ENCODE data around the gene PPEF2.

The PPEF2 gene

GRCh38 chr4:75823812-75824211 lies 78.4 kb downstream of the PPEF2 start:
- no peak overlapping the region for H3K4me3 ChIP-seq (ENCODE audit: low read depth, low read length)
- in situ Hi-C loops (cut with HindIII; ENCODE audit: low pct_ligation_motif_present, low sequenced_read_pairs): no loop called here
- no peak overlapping the region for H3K27ac ChIP-seq
- no peak for DNase-seq
- H3K36me3 ChIP-seq (replicated peaks): no peaks in the 10 kb centered on the region
- no peaks in the 10 kb centered on the region for H3K27me3 ChIP-seq (replicated peaks)
- no peak for TF ChIP-seq CTCF (IDR thresholded peaks at IDR 0.05; ENCODE audit: low read depth, low read length, missing control alignments)

- Histone ChIP-seq H3K27ac (no peak overlapping the region), H3K4me3 (ENCODE audit: low read depth, low read length) (no peak overlapping the region), H3K27me3 (replicated peaks) (no peaks in the 10 kb centered on the region), H3K36me3 (replicated peaks) (no peaks in the 10 kb centered on the region)
- DNase-seq: no peak
- in situ Hi-C loops (cut with HindIII; ENCODE audit: low pct_ligation_motif_present, low sequenced_read_pairs): no loop called here
- TF ChIP-seq CTCF (IDR thresholded peaks at IDR 0.05; ENCODE audit: low read depth, low read length, missing control alignments): no peak
Measured at GRCh38 chr4:75822416-75822815, 79.8 kb downstream of the PPEF2 start.

- TF ChIP-seq CTCF (IDR thresholded peaks at IDR 0.05; ENCODE audit: low read depth, low read length, missing control alignments): no peak
- H3K27ac ChIP-seq: no peak overlapping the region
- no peaks in the 10 kb centered on the region for H3K27me3 ChIP-seq (replicated peaks)
- no peak overlapping the region for H3K4me3 ChIP-seq (ENCODE audit: low read depth, low read length)
- in situ Hi-C loops (cut with HindIII; ENCODE audit: low pct_ligation_motif_present, low sequenced_read_pairs): no loop called here
- no peak for DNase-seq
- peaks cover under 1% of the 10 kb centered on the region for H3K36me3 ChIP-seq (replicated peaks)
Measured at GRCh38 chr4:75821966-75822365, 80.3 kb downstream of the PPEF2 start.

GRCh38 chr4:75821216-75821615 lies 81.0 kb downstream of the PPEF2 start:
- in situ Hi-C loops (cut with HindIII; ENCODE audit: low pct_ligation_motif_present, low sequenced_read_pairs): no loop called here
- peaks cover 8% of the 10 kb centered on the region for H3K36me3 ChIP-seq (replicated peaks)
- no peak for DNase-seq
- no peak overlapping the region for H3K27ac ChIP-seq
- H3K27me3 ChIP-seq (replicated peaks): no peaks in the 10 kb centered on the region
- H3K4me3 ChIP-seq (ENCODE audit: low read depth, low read length): no peak overlapping the region
- TF ChIP-seq CTCF (IDR thresholded peaks at IDR 0.05; ENCODE audit: low read depth, low read length, missing control alignments): no peak

GRCh38 chr4:75820676-75821075 lies 81.6 kb downstream of the PPEF2 start:
- no peak for DNase-seq
- H3K27ac ChIP-seq: no peak overlapping the region
- TF ChIP-seq CTCF (IDR thresholded peaks at IDR 0.05; ENCODE audit: low read depth, low read length, missing control alignments): no peak
- no peak overlapping the region for H3K4me3 ChIP-seq (ENCODE audit: low read depth, low read length)
- in situ Hi-C loops (cut with HindIII; ENCODE audit: low pct_ligation_motif_present, low sequenced_read_pairs): no loop called here
- peaks cover 11% of the 10 kb centered on the region for H3K36me3 ChIP-seq (replicated peaks)
- H3K27me3 ChIP-seq (replicated peaks): no peaks in the 10 kb centered on the region

GRCh38 chr4:75820197-75820596 lies 82.1 kb downstream of the PPEF2 start:
- in situ Hi-C loops (cut with HindIII; ENCODE audit: low pct_ligation_motif_present, low sequenced_read_pairs): no loop called here
- no peak for TF ChIP-seq CTCF (IDR thresholded peaks at IDR 0.05; ENCODE audit: low read depth, low read length, missing control alignments)
- DNase-seq: no peak
- H3K27ac ChIP-seq: no peak overlapping the region
- peaks cover 16% of the 10 kb centered on the region for H3K36me3 ChIP-seq (replicated peaks)
- H3K4me3 ChIP-seq (ENCODE audit: low read depth, low read length): no peak overlapping the region
- H3K27me3 ChIP-seq (replicated peaks): no peaks in the 10 kb centered on the region

Measured in brain microvascular endothelial cell (primary cell).